SK-N-SH treated with all-trans-retinoic acid at 6 μM for 48 hours (cell line): ENCODE results near the gene TMEM174.

Source experiments
- ARNTL ChIP-seq: fragments of 450-650 bp; formaldehyde crosslinking; IDR thresholded peaks from 2 replicates; pipeline ENCODE4 v1.5.0; 2020; ENCODE audit warnings: low read depth, mild to moderate bottlenecking, moderate library complexity, borderline replicate concordance
- CSDC2 ChIP-seq: fragments of 250-450 bp; sonication (Bioruptor Pico); IDR thresholded peaks from 2 replicates; pipeline ENCODE4 v1.5.0; 2020; ENCODE audit warnings: mild to moderate bottlenecking, moderate library complexity
- GLIS3 ChIP-seq: fragments of 250-450 bp; sonication (Bioruptor Pico); IDR thresholded peaks from 2 replicates; pipeline ENCODE4 v1.5.0; 2020; ENCODE audit warnings: mild to moderate bottlenecking, moderate library complexity
- OSR1 ChIP-seq: fragments of 250-450 bp; sonication (Bioruptor Pico); IDR thresholded peaks from 2 replicates; pipeline ENCODE4 v1.8.0; 2022; ENCODE audit warnings: moderate library complexity, mild to moderate bottlenecking, inconsistent platforms
- TOX ChIP-seq: fragments of 250-450 bp; sonication (Bioruptor Pico); IDR thresholded peaks from 2 replicates; pipeline ENCODE4 v1.8.0; 2021; ENCODE audit warnings: mild to moderate bottlenecking, moderate library complexity, borderline replicate concordance
- ZFP30 ChIP-seq: fragments of 450-650 bp; formaldehyde crosslinking; IDR thresholded peaks from 2 replicates; pipeline ENCODE4 v1.5.0; 2022; ENCODE audit warnings: mild to moderate bottlenecking, moderate library complexity
- ZNF70 ChIP-seq: fragments of 450-650 bp; formaldehyde crosslinking; IDR thresholded peaks from 2 replicates; pipeline ENCODE4 v1.5.0; 2020; ENCODE audit warnings: mild to moderate bottlenecking, moderate library complexity
- TF ChIP-seq, protein P1 (sequence below): fragments of 250-450 bp; sonication (Bioruptor Pico); IDR thresholded peaks from 2 replicates; pipeline ENCODE4 v1.5.1; 2021; ENCODE audit warnings: mild to moderate bottlenecking, moderate library complexity
- TF ChIP-seq, protein P2 (sequence below): fragments of 250-450 bp; sonication (Bioruptor Pico); IDR thresholded peaks from 2 replicates; pipeline ENCODE4 v1.8.0; 2020; ENCODE audit warnings: mild to moderate bottlenecking, moderate library complexity, borderline replicate concordance
- TF ChIP-seq, protein P3 (sequence below): fragments of 250-450 bp; sonication (Bioruptor Pico); IDR thresholded peaks from 2 replicates; pipeline ENCODE4 v1.5.1; 2020; ENCODE audit warnings: low read depth, mild to moderate bottlenecking, moderate library complexity
- TF ChIP-seq, protein P4 (sequence below): fragments of 250-450 bp; sonication (Bioruptor Pico); IDR thresholded peaks from 2 replicates; pipeline ENCODE4 v1.5.0; 2020; ENCODE audit warnings: mild to moderate bottlenecking, moderate library complexity

GRCh38 chr5:73176250-73176649, 3.3 kb downstream of the TMEM174 start:
- TF ChIP-seq, protein P1, sequence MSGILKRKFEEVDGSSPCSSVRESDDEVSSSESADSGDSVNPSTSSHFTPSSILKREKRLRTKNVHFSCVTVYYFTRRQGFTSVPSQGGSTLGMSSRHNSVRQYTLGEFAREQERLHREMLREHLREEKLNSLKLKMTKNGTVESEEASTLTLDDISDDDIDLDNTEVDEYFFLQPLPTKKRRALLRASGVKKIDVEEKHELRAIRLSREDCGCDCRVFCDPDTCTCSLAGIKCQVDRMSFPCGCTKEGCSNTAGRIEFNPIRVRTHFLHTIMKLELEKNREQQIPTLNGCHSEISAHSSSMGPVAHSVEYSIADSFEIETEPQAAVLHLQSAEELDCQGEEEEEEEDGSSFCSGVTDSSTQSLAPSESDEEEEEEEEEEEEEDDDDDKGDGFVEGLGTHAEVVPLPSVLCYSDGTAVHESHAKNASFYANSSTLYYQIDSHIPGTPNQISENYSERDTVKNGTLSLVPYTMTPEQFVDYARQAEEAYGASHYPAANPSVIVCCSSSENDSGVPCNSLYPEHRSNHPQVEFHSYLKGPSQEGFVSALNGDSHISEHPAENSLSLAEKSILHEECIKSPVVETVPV (CRISPR knock-in tag), result no peak
- no peak for TF ChIP-seq ZFP30 (CRISPR knock-in tag)
- TF ChIP-seq, protein P2, sequence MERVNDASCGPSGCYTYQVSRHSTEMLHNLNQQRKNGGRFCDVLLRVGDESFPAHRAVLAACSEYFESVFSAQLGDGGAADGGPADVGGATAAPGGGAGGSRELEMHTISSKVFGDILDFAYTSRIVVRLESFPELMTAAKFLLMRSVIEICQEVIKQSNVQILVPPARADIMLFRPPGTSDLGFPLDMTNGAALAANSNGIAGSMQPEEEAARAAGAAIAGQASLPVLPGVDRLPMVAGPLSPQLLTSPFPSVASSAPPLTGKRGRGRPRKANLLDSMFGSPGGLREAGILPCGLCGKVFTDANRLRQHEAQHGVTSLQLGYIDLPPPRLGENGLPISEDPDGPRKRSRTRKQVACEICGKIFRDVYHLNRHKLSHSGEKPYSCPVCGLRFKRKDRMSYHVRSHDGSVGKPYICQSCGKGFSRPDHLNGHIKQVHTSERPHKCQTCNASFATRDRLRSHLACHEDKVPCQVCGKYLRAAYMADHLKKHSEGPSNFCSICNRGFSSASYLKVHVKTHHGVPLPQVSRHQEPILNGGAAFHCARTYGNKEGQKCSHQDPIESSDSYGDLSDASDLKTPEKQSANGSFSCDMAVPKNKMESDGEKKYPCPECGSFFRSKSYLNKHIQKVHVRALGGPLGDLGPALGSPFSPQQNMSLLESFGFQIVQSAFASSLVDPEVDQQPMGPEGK, result no peak
- no peak for TF ChIP-seq CSDC2 (CRISPR knock-in tag)
- no peak for TF ChIP-seq ARNTL
- TF ChIP-seq ZNF70 (CRISPR knock-in tag), result no peak
- no peak for TF ChIP-seq GLIS3
- TF ChIP-seq TOX (CRISPR knock-in tag), result no peak
- TF ChIP-seq, protein P3, sequence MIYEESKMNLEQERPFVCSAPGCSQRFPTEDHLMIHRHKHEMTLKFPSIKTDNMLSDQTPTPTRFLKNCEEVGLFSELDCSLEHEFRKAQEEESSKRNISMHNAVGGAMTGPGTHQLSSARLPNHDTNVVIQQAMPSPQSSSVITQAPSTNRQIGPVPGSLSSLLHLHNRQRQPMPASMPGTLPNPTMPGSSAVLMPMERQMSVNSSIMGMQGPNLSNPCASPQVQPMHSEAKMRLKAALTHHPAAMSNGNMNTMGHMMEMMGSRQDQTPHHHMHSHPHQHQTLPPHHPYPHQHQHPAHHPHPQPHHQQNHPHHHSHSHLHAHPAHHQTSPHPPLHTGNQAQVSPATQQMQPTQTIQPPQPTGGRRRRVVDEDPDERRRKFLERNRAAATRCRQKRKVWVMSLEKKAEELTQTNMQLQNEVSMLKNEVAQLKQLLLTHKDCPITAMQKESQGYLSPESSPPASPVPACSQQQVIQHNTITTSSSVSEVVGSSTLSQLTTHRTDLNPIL (CRISPR knock-in tag), result no peak
- TF ChIP-seq, protein P4, sequence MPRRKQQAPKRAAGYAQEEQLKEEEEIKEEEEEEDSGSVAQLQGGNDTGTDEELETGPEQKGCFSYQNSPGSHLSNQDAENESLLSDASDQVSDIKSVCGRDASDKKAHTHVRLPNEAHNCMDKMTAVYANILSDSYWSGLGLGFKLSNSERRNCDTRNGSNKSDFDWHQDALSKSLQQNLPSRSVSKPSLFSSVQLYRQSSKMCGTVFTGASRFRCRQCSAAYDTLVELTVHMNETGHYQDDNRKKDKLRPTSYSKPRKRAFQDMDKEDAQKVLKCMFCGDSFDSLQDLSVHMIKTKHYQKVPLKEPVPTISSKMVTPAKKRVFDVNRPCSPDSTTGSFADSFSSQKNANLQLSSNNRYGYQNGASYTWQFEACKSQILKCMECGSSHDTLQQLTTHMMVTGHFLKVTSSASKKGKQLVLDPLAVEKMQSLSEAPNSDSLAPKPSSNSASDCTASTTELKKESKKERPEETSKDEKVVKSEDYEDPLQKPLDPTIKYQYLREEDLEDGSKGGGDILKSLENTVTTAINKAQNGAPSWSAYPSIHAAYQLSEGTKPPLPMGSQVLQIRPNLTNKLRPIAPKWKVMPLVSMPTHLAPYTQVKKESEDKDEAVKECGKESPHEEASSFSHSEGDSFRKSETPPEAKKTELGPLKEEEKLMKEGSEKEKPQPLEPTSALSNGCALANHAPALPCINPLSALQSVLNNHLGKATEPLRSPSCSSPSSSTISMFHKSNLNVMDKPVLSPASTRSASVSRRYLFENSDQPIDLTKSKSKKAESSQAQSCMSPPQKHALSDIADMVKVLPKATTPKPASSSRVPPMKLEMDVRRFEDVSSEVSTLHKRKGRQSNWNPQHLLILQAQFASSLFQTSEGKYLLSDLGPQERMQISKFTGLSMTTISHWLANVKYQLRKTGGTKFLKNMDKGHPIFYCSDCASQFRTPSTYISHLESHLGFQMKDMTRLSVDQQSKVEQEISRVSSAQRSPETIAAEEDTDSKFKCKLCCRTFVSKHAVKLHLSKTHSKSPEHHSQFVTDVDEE, result no peak
- TF ChIP-seq OSR1 (CRISPR knock-in tag), result no peak
